ENCODE measurements around the gene RAPGEF2. TPM values are rescaled to one million over a fixed set of nuclear protein-coding genes. Genes with fewer than 3 reads are reported as not detected.

RAPGEF2 gene
- total RNA-seq, 1 experiment from 2014 or later: 29.8 TPM

GRCh38 chr4:159175989-159176375 is 73.1 kb downstream of the RAPGEF2 start:
- CTCF ChIA-PET: no interaction called here
- peak overlapping the region; percentile 78 for H3K4me2 ChIP-seq
- intact Hi-C loops (cut with micrococcal nuclease; ENCODE audit: unreplicated experiment): loop anchor here (1.0 to 2.0 kb wide), 9 partner anchors 71 to 504 kb away; partner anchors contain the start of genes ETFDH and PPID
- peaks cover 16% of the 10 kb centered on the region for H3F3A ChIP-seq (ENCODE audit: insufficient read depth, low read depth)
- peak overlapping the region; percentile 38; the same call in 1 of the 2 replicates for H3K4me3 ChIP-seq
- no TSS peak for BruUV-seq (replicated peaks)
- H3K27ac ChIP-seq: peak overlapping the region; percentile 74
- no peaks in the 10 kb centered on the region for H3K9me3 ChIP-seq (ENCODE audit: insufficient read depth, low read depth)
- H3K4me1 ChIP-seq (replicated peaks; ENCODE audit: insufficient read depth): peaks cover 17% of the 10 kb centered on the region
- no peaks in the 10 kb centered on the region for H4K20me1 ChIP-seq (ENCODE audit: insufficient read depth)
- H3K36me3 ChIP-seq (ENCODE audit: low read depth): no peaks in the 10 kb centered on the region
- POLR2A ChIA-PET (ENCODE audit: unreplicated experiment): interaction anchor here (0.5 kb wide), 1 partner anchor 302 kb away, joined by 3 read pairs; no protein-coding TSS in a partner anchor
- no peaks in the 10 kb centered on the region for H3K9me2 ChIP-seq (ENCODE audit: insufficient read depth)
- no peak for DNase-seq
- no peak for TF ChIP-seq EZH2 (IDR thresholded peaks at IDR 0.05; ENCODE audit: low read depth)
- no peak for TF ChIP-seq CTCF (conservative IDR thresholded peaks at IDR 0.05)
- no peak overlapping the region for H2AFZ ChIP-seq
- no peaks in the 10 kb centered on the region for H3K27me3 ChIP-seq (ENCODE audit: insufficient read depth, low read depth)
- H3K79me2 ChIP-seq (ENCODE audit: low read depth): peaks cover 71% of the 10 kb centered on the region

- CTCF ChIA-PET: no interaction called here
- BruUV-seq (replicated peaks): no TSS peak
- H3K79me2 ChIP-seq (ENCODE audit: low read depth): peaks cover 63% of the 10 kb centered on the region
These were observed 74.6 kb downstream of the RAPGEF2 start for GRCh38 chr4:159177265-159178150.

GRCh38 chr4:159178151-159178546 is 75.3 kb downstream of the RAPGEF2 start:
- ChIA-PET POLR2A (ENCODE audit: unreplicated experiment) (no interaction called here), CTCF (interaction anchor here (0.6 kb wide), 1 partner anchor 78 kb away, joined by 6 read pairs; no protein-coding TSS in a partner anchor)
- Histone ChIP-seq H3K36me3 (ENCODE audit: low read depth) (no peaks in the 10 kb centered on the region), H3K79me2 (ENCODE audit: low read depth) (peaks cover 67% of the 10 kb centered on the region), H3K9me3 (ENCODE audit: insufficient read depth, low read depth) (no peaks in the 10 kb centered on the region), H3K9me2 (ENCODE audit: insufficient read depth) (no peaks in the 10 kb centered on the region), H3K27me3 (ENCODE audit: insufficient read depth, low read depth) (no peaks in the 10 kb centered on the region), H2AFZ (no peak overlapping the region), H3K4me1 (replicated peaks; ENCODE audit: insufficient read depth) (peaks cover 17% of the 10 kb centered on the region), H3K27ac (no peak overlapping the region), H3K4me2 (no peak overlapping the region), H3F3A (ENCODE audit: insufficient read depth, low read depth) (peaks cover 16% of the 10 kb centered on the region), H4K20me1 (ENCODE audit: insufficient read depth) (no peaks in the 10 kb centered on the region), H3K4me3 (no peak overlapping the region)
- no peak for TF ChIP-seq CTCF (conservative IDR thresholded peaks at IDR 0.05)
- TF ChIP-seq EZH2 (IDR thresholded peaks at IDR 0.05; ENCODE audit: low read depth): no peak
- intact Hi-C loops (cut with micrococcal nuclease; ENCODE audit: unreplicated experiment): no loop called here
- no peak for DNase-seq
- no TSS peak for BruUV-seq (replicated peaks)

More at GRCh38 chr4:159177265-159178150, 74.6 kb downstream of the RAPGEF2 start:
- Histone ChIP-seq H3K4me3 (no peak overlapping the region), H2AFZ (no peak overlapping the region), H3K27ac (no peak overlapping the region), H3F3A (ENCODE audit: insufficient read depth, low read depth) (peaks cover 16% of the 10 kb centered on the region), H4K20me1 (ENCODE audit: insufficient read depth) (no peaks in the 10 kb centered on the region), H3K4me1 (replicated peaks; ENCODE audit: insufficient read depth) (peaks cover 17% of the 10 kb centered on the region), H3K4me2 (no peak overlapping the region), H3K9me3 (ENCODE audit: insufficient read depth, low read depth) (no peaks in the 10 kb centered on the region), H3K27me3 (ENCODE audit: insufficient read depth, low read depth) (no peaks in the 10 kb centered on the region), H3K36me3 (ENCODE audit: low read depth) (no peaks in the 10 kb centered on the region), H3K9me2 (ENCODE audit: insufficient read depth) (no peaks in the 10 kb centered on the region)
- POLR2A ChIA-PET (ENCODE audit: unreplicated experiment): interaction anchor here (0.6 kb wide), 1 partner anchor 367 kb away, joined by 3 read pairs; no protein-coding TSS in a partner anchor
- DNase-seq: no peak
- no peak for TF ChIP-seq CTCF (conservative IDR thresholded peaks at IDR 0.05)
- no peak for TF ChIP-seq EZH2 (IDR thresholded peaks at IDR 0.05; ENCODE audit: low read depth)
- intact Hi-C loops (cut with micrococcal nuclease; ENCODE audit: unreplicated experiment): no loop called here

All from PC-9 (cell line).